ENCODE measurements around the gene CXCL14.

- TF ChIP-seq, protein P1, sequence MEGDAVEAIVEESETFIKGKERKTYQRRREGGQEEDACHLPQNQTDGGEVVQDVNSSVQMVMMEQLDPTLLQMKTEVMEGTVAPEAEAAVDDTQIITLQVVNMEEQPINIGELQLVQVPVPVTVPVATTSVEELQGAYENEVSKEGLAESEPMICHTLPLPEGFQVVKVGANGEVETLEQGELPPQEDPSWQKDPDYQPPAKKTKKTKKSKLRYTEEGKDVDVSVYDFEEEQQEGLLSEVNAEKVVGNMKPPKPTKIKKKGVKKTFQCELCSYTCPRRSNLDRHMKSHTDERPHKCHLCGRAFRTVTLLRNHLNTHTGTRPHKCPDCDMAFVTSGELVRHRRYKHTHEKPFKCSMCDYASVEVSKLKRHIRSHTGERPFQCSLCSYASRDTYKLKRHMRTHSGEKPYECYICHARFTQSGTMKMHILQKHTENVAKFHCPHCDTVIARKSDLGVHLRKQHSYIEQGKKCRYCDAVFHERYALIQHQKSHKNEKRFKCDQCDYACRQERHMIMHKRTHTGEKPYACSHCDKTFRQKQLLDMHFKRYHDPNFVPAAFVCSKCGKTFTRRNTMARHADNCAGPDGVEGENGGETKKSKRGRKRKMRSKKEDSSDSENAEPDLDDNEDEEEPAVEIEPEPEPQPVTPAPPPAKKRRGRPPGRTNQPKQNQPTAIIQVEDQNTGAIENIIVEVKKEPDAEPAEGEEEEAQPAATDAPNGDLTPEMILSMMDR (conservative IDR thresholded peaks at IDR 0.05; ENCODE audit: low read depth, low read length): no peak
- no peak for TF ChIP-seq EZH2 (IDR thresholded peaks at IDR 0.05; ENCODE audit: borderline replicate concordance, low read depth, low read length, poor library complexity, severe bottlenecking)
These were observed 14.5 kb downstream of the CXCL14 start for GRCh38 chr5:135564331-135564730.
